ENCODE results near the gene RALGPS1.

GRCh38 chr9:127269449-127269848 lies 354.9 kb downstream of the RALGPS1 start:
- TF ChIP-seq GATA3 (IDR thresholded peaks at IDR 0.05; ENCODE audit: low read depth, low read length) = no peak
- TF ChIP-seq GATA2 (IDR thresholded peaks at IDR 0.05; ENCODE audit: low read depth, low read length) = no peak

Measured in SH-SY5Y (cell line).